ENCODE measurements around the gene NME1. TPM values are rescaled to one million over a fixed set of nuclear protein-coding genes. Genes with fewer than 3 reads are reported as not detected.

The NME1 gene
- total RNA-seq, 3 donors from 2014 or later: 18.8 to 64.2 (median 23.9) TPM

- no peak overlapping the region for H3K4me3 ChIP-seq
- TF ChIP-seq, protein P1, sequence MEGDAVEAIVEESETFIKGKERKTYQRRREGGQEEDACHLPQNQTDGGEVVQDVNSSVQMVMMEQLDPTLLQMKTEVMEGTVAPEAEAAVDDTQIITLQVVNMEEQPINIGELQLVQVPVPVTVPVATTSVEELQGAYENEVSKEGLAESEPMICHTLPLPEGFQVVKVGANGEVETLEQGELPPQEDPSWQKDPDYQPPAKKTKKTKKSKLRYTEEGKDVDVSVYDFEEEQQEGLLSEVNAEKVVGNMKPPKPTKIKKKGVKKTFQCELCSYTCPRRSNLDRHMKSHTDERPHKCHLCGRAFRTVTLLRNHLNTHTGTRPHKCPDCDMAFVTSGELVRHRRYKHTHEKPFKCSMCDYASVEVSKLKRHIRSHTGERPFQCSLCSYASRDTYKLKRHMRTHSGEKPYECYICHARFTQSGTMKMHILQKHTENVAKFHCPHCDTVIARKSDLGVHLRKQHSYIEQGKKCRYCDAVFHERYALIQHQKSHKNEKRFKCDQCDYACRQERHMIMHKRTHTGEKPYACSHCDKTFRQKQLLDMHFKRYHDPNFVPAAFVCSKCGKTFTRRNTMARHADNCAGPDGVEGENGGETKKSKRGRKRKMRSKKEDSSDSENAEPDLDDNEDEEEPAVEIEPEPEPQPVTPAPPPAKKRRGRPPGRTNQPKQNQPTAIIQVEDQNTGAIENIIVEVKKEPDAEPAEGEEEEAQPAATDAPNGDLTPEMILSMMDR (IDR thresholded peaks at IDR 0.05): no peak
- DNase-seq: no peak
- intact Hi-C loops (cut with DNase I, micrococcal nuclease): loop anchor here (2.0 to 10.0 kb wide), 3 partner anchors 148 to 298 kb away; no protein-coding TSS in a partner anchor
- ATAC-seq: no peak
- H3K9me3 ChIP-seq: no peaks in the 10 kb centered on the region
- H3K36me3 ChIP-seq (ENCODE audit: low read depth): no peaks in the 10 kb centered on the region
- H3K4me1 ChIP-seq (ENCODE audit: low read depth): peaks cover 15% of the 10 kb centered on the region
These were observed 571 bp upstream of the NME1 start for GRCh38 chr17:51152766-51153209.

DNA sequence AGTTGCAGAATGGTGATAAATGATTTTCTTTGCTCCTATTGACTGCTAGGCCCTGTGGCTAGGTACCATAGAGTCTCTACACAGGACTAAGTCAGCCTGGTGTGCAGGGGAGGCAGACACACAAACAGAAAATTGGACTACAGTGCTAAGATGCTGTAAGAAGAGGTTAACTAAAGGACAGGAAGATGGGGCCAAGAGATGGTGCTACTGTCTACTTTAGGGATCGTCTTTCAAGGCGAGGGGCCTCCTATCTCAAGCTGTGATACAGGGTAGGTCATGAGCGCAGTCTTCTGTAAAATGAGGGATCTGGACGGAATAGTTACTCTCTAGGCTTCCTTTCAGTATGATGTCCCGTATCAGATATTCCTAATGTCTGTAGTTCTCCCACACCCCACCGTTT is 817 bp downstream of the NME1 start:
- no peaks in the 10 kb centered on the region for H3K9me3 ChIP-seq
- peaks cover 15% of the 10 kb centered on the region for H3K4me1 ChIP-seq (ENCODE audit: low read depth)
- intact Hi-C loops (cut with DNase I, micrococcal nuclease): loop anchor here (10.0 kb wide), 2 partner anchors 149 to 299 kb away; no protein-coding TSS in a partner anchor
- ATAC-seq (no peak), DNase-seq (no peak)
- TF ChIP-seq, protein P1 (IDR thresholded peaks at IDR 0.05): no peak
- no peaks in the 10 kb centered on the region for H3K36me3 ChIP-seq (ENCODE audit: low read depth)
- no peak overlapping the region for H3K4me3 ChIP-seq

GRCh38 chr17:51155416-51155815 is 2.1 kb downstream of the NME1 start:
- no peaks in the 10 kb centered on the region for H3K9me3 ChIP-seq
- H3K36me3 ChIP-seq (ENCODE audit: low read depth): no peaks in the 10 kb centered on the region
- DNase-seq: no peak
- TF ChIP-seq, protein P1 (IDR thresholded peaks at IDR 0.05): no peak
- intact Hi-C loops (cut with DNase I, micrococcal nuclease): loop anchor here (10.0 kb wide), 2 partner anchors 151 to 301 kb away; no protein-coding TSS in a partner anchor
- no peak overlapping the region for H3K4me3 ChIP-seq
- peaks cover 15% of the 10 kb centered on the region for H3K4me1 ChIP-seq (ENCODE audit: low read depth)
- no peak for ATAC-seq

DNA sequence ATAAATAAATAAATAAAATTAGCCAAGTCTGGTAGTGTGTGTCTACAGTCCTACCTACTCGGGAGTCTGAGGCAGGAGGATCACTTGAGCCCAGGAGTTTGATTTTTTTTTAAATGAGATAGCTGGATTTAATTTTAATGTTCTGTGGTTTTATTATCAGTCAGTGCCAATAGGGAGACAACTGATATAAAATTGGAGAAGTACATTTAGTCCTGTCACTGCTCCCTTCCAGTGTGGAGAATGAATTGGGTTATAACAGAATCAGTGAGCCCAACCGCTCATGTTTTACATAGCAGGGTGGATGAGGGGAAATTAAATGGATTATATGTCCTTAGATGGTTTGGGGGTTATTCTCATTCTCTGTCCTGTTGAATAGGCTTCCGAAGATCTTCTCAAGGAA is 6.2 kb downstream of the NME1 start:
- no peak overlapping the region for H3K4me3 ChIP-seq

GRCh38 chr17:51161541-51161940 is 8.2 kb downstream of the NME1 start:
- intact Hi-C loops (cut with DNase I, micrococcal nuclease): no loop called here
- TF ChIP-seq, protein P1 (IDR thresholded peaks at IDR 0.05): no peak
- Histone ChIP-seq H3K36me3 (ENCODE audit: low read depth) (no peaks in the 10 kb centered on the region), H3K4me1 (ENCODE audit: low read depth) (no peaks in the 10 kb centered on the region), H3K4me3 (no peak overlapping the region), H3K9me3 (no peaks in the 10 kb centered on the region)
- DNase-seq (no peak), ATAC-seq (no peak)

More for the DNA sequence above, 6.2 kb downstream of the NME1 start:
- intact Hi-C loops (cut with DNase I, micrococcal nuclease): loop anchor here (10.0 kb wide), 2 partner anchors 155 to 305 kb away; no protein-coding TSS in a partner anchor
- Histone ChIP-seq H3K4me1 (ENCODE audit: low read depth) (peaks cover 4% of the 10 kb centered on the region), H3K9me3 (no peaks in the 10 kb centered on the region), H3K36me3 (ENCODE audit: low read depth) (no peaks in the 10 kb centered on the region)
- TF ChIP-seq, protein P1 (IDR thresholded peaks at IDR 0.05): no peak
- DNase-seq (no peak), ATAC-seq (no peak)

Data from mucosa of descending colon (tissue), 3 donors.